ENCODE measurements around the gene LIPG. TPM values are rescaled to one million over a fixed set of nuclear protein-coding genes. Genes with fewer than 3 reads are reported as not detected.

Gene LIPG
- polyA plus RNA-seq, 1 donor from 2014 or later = 0.85 TPM

GRCh38 chr18:49648326-49648725 is 86.5 kb downstream of the LIPG start:
- H3K9me2 ChIP-seq (ENCODE audit: insufficient read depth, low read length) = no peaks in the 10 kb centered on the region
- no peak overlapping the region for H3K4me3 ChIP-seq (ENCODE audit: low read length)
- H2AFZ ChIP-seq (ENCODE audit: low read depth, low read length) = no peak overlapping the region
- no peaks in the 10 kb centered on the region for H3K9me3 ChIP-seq (ENCODE audit: low read length)
- TF ChIP-seq REST (IDR thresholded peaks at IDR 0.05; ENCODE audit: borderline replicate concordance) (no peak), TAF1 (IDR thresholded peaks at IDR 0.05; ENCODE audit: low read depth) (no peak)
- no peaks in the 10 kb centered on the region for H3K79me2 ChIP-seq (replicated peaks; ENCODE audit: insufficient read depth, low read length)
- H3K27ac ChIP-seq (ENCODE audit: low read length) = no peak overlapping the region
- H3K27me3 ChIP-seq (ENCODE audit: insufficient read depth, low read depth, low read length) = no peaks in the 10 kb centered on the region
- H4K20me1 ChIP-seq (ENCODE audit: insufficient read depth) = no peaks in the 10 kb centered on the region
- no peaks in the 10 kb centered on the region for H3F3A ChIP-seq (ENCODE audit: insufficient read depth, low read length, poor library complexity, severe bottlenecking)
- no peaks in the 10 kb centered on the region for H3K36me3 ChIP-seq (ENCODE audit: insufficient read depth, low read length)
- no peak overlapping the region for H3K9ac ChIP-seq (ENCODE audit: low read length)
- H3K4me2 ChIP-seq (ENCODE audit: low read length) = no peak overlapping the region

Other genes starting within 250 kb of the LIPG start
- gene DYM, start 101.4 kb upstream of the LIPG start, polyA plus RNA-seq = 25.4 and 29.6 TPM in 2 replicates
- gene C18orf32, start 74.8 kb upstream of the LIPG start, polyA plus RNA-seq = 573 and 594 TPM in 2 replicates
- gene RPL17, start 69.6 kb upstream of the LIPG start, polyA plus RNA-seq = 1,435 and 1,565 TPM in 2 replicates